Stimulated activated CD8-positive, alpha-beta memory T cell treated with anti-CD3 and anti-CD28 coated beads, Interleukin-7, amount 100 ng/mL, for 48 hours (primary cell): ENCODE measurements around the gene IRS2.

Experiments used
- DNase-seq, 2 donors: peaks; one replicate each; pipeline ENCODE4 v3.0.0-alpha.2; 2020; ENCODE audit warnings: low read depth in 1 of 2; ENCODE audit errors: extremely low read depth in 1 of 2

The IRS2 gene

GRCh38 chr13:109761695-109762094, 24.7 kb downstream of the IRS2 start:
- DNase-seq = no peak

- no peak for DNase-seq
These were observed 25.4 kb downstream of the IRS2 start for GRCh38 chr13:109760951-109761350.

- DNase-seq = no peak
These were observed 26.0 kb downstream of the IRS2 start for GRCh38 chr13:109760402-109760801.

- DNase-seq = no peak
These were observed 26.8 kb downstream of the IRS2 start for GRCh38 chr13:109759609-109760008.

- DNase-seq = no peak
These were observed 27.4 kb downstream of the IRS2 start for GRCh38 chr13:109758937-109759480.

GRCh38 chr13:109756778-109757177, 29.6 kb downstream of the IRS2 start:
- DNase-seq = no peak

GRCh38 chr13:109755997-109756396, 30.4 kb downstream of the IRS2 start:
- DNase-seq = no peak

- DNase-seq = no peak
These were observed 30.8 kb downstream of the IRS2 start for GRCh38 chr13:109755551-109755950.

- DNase-seq = no peak
These were observed 34.9 kb downstream of the IRS2 start for GRCh38 chr13:109751477-109751876.

GRCh38 chr13:109750221-109750775, 36.1 kb downstream of the IRS2 start:
- DNase-seq = no peak

GRCh38 chr13:109749365-109749764, 37.0 kb downstream of the IRS2 start:
- DNase-seq = no peak

- DNase-seq = no peak
These were observed 37.7 kb downstream of the IRS2 start for GRCh38 chr13:109748677-109749076.

- no peak for DNase-seq
These were observed 38.9 kb downstream of the IRS2 start for GRCh38 chr13:109747524-109747923.

GRCh38 chr13:109746364-109746763, 40.0 kb downstream of the IRS2 start:
- no peak for DNase-seq

GRCh38 chr13:109745702-109746101, 40.7 kb downstream of the IRS2 start:
- DNase-seq = no peak

GRCh38 chr13:109745060-109745459, 41.3 kb downstream of the IRS2 start:
- DNase-seq = no peak

- no peak for DNase-seq
These were observed 41.8 kb downstream of the IRS2 start for GRCh38 chr13:109744512-109745051.

GRCh38 chr13:109743706-109744453, 42.5 kb downstream of the IRS2 start:
- DNase-seq = no peak

GRCh38 chr13:109741966-109742365, 44.4 kb downstream of the IRS2 start:
- DNase-seq = no peak

GRCh38 chr13:109740721-109741120, 45.7 kb downstream of the IRS2 start:
- DNase-seq = no peak

- no peak for DNase-seq
These were observed 46.3 kb downstream of the IRS2 start for GRCh38 chr13:109740121-109740520.

- DNase-seq = no peak
These were observed 48.1 kb downstream of the IRS2 start for GRCh38 chr13:109738298-109738746.
